Diencephalon (tissue), 1 donor: ENCODE data around the gene VPS35L. TPM values are rescaled to one million over a fixed set of nuclear protein-coding genes. Genes with fewer than 3 reads are reported as not detected.

Experiments used
- total RNA-seq: library from RNA; depleted of rRNA; stranded (reverse); fragments of >200 nt; gene quantifications from one replicate; pipeline ENCODE4 v1.2.3, GENCODE V29; 2014

VPS35L gene, protein sequence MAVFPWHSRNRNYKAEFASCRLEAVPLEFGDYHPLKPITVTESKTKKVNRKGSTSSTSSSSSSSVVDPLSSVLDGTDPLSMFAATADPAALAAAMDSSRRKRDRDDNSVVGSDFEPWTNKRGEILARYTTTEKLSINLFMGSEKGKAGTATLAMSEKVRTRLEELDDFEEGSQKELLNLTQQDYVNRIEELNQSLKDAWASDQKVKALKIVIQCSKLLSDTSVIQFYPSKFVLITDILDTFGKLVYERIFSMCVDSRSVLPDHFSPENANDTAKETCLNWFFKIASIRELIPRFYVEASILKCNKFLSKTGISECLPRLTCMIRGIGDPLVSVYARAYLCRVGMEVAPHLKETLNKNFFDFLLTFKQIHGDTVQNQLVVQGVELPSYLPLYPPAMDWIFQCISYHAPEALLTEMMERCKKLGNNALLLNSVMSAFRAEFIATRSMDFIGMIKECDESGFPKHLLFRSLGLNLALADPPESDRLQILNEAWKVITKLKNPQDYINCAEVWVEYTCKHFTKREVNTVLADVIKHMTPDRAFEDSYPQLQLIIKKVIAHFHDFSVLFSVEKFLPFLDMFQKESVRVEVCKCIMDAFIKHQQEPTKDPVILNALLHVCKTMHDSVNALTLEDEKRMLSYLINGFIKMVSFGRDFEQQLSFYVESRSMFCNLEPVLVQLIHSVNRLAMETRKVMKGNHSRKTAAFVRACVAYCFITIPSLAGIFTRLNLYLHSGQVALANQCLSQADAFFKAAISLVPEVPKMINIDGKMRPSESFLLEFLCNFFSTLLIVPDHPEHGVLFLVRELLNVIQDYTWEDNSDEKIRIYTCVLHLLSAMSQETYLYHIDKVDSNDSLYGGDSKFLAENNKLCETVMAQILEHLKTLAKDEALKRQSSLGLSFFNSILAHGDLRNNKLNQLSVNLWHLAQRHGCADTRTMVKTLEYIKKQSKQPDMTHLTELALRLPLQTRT
- total RNA-seq: 63.4 TPM

DNA sequence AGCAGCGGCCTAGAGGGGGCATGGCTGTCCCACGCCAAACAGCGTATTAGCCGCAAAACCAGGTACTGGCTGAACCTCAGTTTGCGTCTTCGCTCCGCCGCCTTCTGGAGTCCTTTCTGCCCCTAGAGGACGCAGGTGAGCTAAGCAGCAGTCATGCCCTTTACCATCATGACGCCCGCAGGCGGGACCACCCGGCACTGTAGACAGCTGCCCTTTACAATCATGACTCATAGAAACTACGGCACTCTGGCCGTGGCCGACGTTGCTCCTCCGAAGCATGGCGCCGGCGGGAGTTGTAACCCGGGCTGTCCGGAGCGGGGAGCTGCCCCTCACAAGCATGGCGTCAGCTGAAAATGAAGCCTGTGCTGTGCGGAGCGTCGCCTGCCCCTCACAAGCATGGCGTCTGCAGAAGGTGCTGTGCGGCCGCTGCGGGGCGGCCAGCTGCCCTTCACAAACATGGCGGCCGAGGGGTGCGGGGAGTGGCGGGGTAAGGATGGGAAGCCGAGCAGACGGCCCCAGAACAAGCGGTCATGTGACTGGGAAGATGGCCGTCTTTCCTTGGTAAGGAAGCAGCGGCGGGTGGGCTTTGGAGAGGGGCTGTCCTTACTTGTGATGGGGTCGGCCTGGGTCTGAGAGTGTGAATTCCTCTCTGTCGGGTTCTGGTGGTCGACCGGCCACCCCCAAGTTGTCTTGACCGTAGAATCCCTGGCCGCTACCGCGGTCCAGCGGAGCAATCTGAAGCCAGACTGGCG is at the start of gene VPS35L:
Gene VPS35L, plus strand, starts transcription at position 518 of the 752 bp plus-strand sequence. Its CDS starts 27 bp downstream, at position 545.

GRCh38 chr16:19521471-19522396 is 33.8 kb upstream of the VPS35L start, which contains the start of gene GDE1:
GDE1 (minus strand) TSS chr16:19522098; CDS start chr16:19521964, 134 bp downstream.

DNA sequence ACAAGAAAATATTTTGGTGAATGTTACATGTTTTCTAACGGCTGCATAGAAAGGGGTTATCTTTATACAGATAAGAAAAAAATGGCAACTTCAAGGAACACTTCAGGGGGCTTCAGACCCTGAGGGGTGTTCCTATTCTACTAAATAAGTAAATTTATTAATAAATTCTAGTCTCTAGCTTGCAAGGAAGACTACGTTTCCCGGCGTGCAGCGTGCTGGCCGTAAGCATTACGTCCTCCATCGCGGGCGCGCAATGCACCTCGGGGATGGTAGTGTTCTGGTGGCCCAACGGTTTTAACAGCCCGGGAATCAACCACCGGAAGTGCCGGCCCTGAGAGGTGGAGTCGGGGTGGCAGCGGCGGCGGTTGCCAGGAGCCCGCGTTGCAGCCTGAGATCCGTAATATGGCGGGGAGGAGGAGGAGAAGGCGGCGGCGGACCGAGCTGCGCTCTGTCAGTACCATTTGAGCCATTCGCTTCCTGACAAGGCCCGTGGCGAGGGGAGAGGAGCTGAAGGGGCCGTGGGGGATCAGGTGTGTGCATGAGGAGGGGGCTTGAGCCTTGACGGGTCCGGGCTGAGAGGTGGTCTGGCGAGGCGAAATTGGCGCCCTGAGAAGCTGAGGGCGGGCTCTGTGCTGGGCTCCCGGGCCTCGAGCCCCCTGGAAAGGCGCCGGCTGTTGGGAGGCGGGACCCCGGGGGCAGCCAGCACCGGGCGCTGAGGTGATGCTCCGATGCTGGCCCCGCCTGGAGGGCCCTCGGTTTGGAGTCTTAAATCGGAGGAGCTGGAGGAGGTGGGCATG is 31.7 kb upstream of the VPS35L start, which contains the start of gene CCP110:
Gene CCP110, plus strand, starts transcription at position 384 of the 797 bp plus-strand sequence. CDS start 3,940 bp downstream, outside the sequence.

DNA sequence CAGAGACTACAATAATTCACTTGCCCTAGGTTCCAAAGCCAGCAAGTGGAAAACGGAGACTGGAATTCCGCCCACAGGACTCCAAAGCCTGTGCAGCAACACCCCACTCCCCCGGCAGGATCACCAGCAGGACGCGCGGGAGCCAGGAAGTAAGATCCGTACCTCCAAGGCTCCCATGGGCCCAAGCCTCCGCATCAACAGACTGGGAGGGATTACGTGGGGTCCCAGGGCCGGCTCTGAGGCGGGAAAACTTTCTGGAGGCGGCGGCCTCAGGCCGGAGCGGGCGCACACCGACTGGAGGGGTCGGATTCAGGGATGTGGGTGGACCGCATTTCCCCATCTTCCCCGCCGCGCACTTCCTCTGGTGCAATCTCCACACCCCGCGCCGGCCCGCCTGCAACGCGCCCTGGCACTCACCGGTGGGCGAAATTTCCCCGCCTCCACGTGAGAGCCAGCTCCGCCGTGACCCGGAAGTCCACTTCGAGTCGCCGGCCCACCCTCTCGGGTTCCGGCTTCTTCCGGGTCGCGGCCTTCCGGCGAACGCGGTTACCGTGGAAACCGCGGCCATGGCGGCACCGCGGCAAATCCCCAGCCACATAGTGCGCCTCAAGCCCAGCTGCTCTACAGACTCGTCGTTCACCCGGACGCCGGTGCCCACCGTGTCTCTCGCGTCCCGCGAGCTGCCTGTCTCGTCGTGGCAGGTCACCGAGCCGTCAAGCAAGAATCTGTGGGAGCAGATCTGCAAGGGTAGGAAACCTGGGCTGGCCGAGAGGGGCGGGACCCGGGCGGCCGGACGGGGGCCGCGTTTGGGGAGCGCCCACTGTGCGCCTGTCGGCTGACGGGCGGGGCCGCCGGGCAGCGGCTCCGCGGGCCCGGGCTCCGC is 162.5 kb downstream of the VPS35L start, which contains the start of the genes IQCK and KNOP1:
Gene IQCK, plus strand, starts transcription at position 531 of the 883 bp plus-strand sequence. Its CDS starts 36 bp downstream, at position 567.
Gene KNOP1, minus strand, starts transcription at position 487 of the 883 bp plus-strand sequence. CDS start 3,192 bp downstream, outside the sequence.

Other genes with a start within 250 kb of the VPS35L start
- gene TMC5, start 137.8 kb upstream of the VPS35L start, total RNA-seq: 0.69 TPM
- gene GDE1, start 33.6 kb upstream of the VPS35L start, total RNA-seq: 62.1 TPM
- 80.3 TPM for gene CCP110, start 31.8 kb upstream of the VPS35L start, total RNA-seq
- 18.9 TPM for gene KNOP1, start 162.5 kb downstream of the VPS35L start, total RNA-seq
- gene IQCK, start 162.6 kb downstream of the VPS35L start, total RNA-seq: 22.1 TPM